HL-60 (cell line): ENCODE data around the gene BABAM1.

ENCODE experiments used
- DNase-seq, 2 experiments: peaks; one replicate each; pipeline ENCODE4 v3.0.0-alpha.2; 2010 to 2020; ENCODE audit warnings: low read depth in 1 of 2, low spot score in 1 of 2
- H3K27ac ChIP-seq: fragments of 250-450 bp; sonication (Bioruptor Pico); replicated peaks from 2 replicates; pipeline ENCODE4 v1.5.1; 2020; ENCODE audit warnings: mild to moderate bottlenecking, moderate library complexity
- H3K27me3 ChIP-seq: fragments of 250-450 bp; sonication (Bioruptor Pico); 2 replicates; pipeline ENCODE4 v1.5.1; 2021; ENCODE audit warnings: mild to moderate bottlenecking, moderate library complexity; ENCODE audit not compliant: insufficient read depth, poor library complexity, severe bottlenecking
- H3K4me3 ChIP-seq: replicated peaks from 2 replicates; pipeline ENCODE4 v1.5.1; 2011; ENCODE audit warnings: mild to moderate bottlenecking, control low read depth, low read length; ENCODE audit not compliant: insufficient read depth
- CTCF ChIP-seq: IDR thresholded peaks from one replicate; pipeline ENCODE4 v1.5.1; 2011; ENCODE audit warnings: low read length, control low read depth, inconsistent platforms; ENCODE audit not compliant: insufficient read depth
- GABPA ChIP-seq: IDR thresholded peaks from 2 replicates; pipeline ENCODE4 v1.6.1; 2012; ENCODE audit warnings: low read depth
- POLR2AphosphoS5 ChIP-seq: IDR thresholded peaks from 2 replicates; pipeline ENCODE4 v1.6.1; 2012; ENCODE audit warnings: low read depth
- REST ChIP-seq: IDR thresholded peaks from 2 replicates; pipeline ENCODE4 v1.6.1; 2012; ENCODE audit warnings: low read depth; ENCODE audit not compliant: insufficient replicate concordance
- SPI1 ChIP-seq: IDR thresholded peaks from 2 replicates; pipeline ENCODE4 v1.6.1; 2012; ENCODE audit warnings: low read depth, mild to moderate bottlenecking, borderline replicate concordance

The BABAM1 gene

DNA sequence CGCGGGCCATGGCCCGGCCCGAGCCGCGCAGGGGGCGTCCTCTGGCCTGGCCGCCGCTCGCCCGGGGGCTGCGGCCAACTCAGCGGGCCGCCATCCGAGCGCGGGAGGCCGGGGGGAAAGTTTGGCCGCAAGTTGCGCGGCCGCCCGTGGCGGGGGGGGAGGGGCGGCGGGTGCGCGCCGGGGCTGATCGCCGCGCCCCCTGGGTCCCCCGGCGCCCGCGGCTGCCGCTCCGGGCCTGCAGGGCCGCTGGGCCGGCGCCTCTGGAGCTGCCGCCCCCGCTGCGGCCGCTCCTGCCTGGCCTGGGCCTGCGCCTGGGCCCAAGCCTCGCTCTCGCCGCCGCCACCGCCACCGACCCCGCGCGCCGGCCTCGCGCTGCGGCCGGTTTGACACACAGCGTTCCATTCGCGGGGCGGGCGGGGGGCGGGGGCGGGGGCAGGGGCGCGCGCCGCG is 21.7 kb upstream of the BABAM1 start, which contains the start of gene NR2F6:
NR2F6 (minus strand) TSS at position 385 of the 450 bp plus-strand sequence. CDS start 699 bp downstream, outside the sequence.
- TF ChIP-seq SPI1: no peak
- TF ChIP-seq POLR2AphosphoS5: no peak
- no peak for TF ChIP-seq CTCF
- TF ChIP-seq GABPA: no peak
- TF ChIP-seq REST: no peak
- no peak for DNase-seq
- H3K27me3 ChIP-seq: no peaks in the 10 kb centered on the region
- peak within 1 kb of the TSS; percentile 67 for H3K4me3 ChIP-seq
- H3K27ac ChIP-seq: peak within 1 kb of the TSS; percentile 95

DNA sequence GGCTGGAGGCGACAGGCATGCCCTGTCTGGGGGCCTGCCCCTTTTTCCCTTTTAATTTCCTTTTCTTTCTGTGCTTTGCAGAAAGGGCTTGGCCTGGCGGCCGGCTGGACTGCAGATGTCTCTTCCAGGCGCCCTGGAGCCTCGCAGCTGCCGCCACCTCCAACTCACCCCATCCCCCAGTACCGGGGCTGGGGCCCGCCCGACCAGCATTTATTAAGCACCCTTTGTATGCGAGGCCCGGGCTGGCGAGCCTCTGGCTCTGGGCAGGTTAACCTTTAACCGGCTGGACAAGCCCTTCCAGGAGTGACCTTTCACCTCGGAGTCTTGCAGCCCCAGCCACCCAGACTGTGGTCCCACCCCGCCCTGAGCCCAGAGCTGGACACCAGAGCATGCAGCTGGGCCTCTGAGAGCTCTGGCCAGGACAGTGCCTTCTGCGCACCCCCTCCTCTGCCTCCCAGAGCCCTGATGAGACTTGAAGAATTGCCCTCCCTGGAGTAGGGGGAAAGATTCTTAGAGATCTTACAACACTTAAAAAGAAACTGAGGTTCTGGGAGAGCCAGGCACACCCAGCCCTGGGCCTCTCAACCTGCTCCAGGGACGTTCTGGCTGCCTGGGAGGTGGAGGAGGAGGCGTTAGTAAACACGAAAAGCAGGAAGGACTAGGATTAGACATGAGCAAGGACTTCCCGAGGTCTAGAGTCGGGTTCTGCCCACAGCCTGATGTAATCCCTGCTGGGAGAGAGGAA is 20.4 kb upstream of the BABAM1 start:
- no peaks in the 10 kb centered on the region for H3K27me3 ChIP-seq
- TF ChIP-seq CTCF: no peak
- no peak for TF ChIP-seq GABPA
- TF ChIP-seq SPI1: no peak
- no peak for TF ChIP-seq REST
- peak overlapping the region; percentile 95 for H3K27ac ChIP-seq
- no peak for DNase-seq
- H3K4me3 ChIP-seq: peak overlapping the region; percentile 47

GRCh38 chr19:17248011-17248776 is 19.0 kb upstream of the BABAM1 start:
- Histone ChIP-seq H3K27ac (no peak overlapping the region), H3K4me3 (no peak overlapping the region), H3K27me3 (no peaks in the 10 kb centered on the region)
- TF ChIP-seq GABPA (no peak), SPI1 (no peak), REST (no peak), CTCF (no peak), POLR2AphosphoS5 (no peak)
- DNase-seq: no peak
